ENCODE measurements around the gene KDM1B. TPM values are rescaled to one million over a fixed set of nuclear protein-coding genes. Genes with fewer than 3 reads are reported as not detected.

The KDM1B gene
- total RNA-seq, 1 experiment from 2014 or later, result 15.8 TPM

- CTCF ChIA-PET, result no interaction called here
Measured at GRCh38 chr6:18234564-18234963, 79.3 kb downstream of the KDM1B start.

GRCh38 chr6:18235524-18235923, 80.3 kb downstream of the KDM1B start:
- H3K4me3 ChIP-seq (ENCODE audit: low read depth, low read length, poor library complexity, severe bottlenecking), result no peak overlapping the region
- ChIA-PET POLR2A (ENCODE audit: low non-redundant PET) (no interaction called here), CTCF (no interaction called here)
- TF ChIP-seq, protein P1, sequence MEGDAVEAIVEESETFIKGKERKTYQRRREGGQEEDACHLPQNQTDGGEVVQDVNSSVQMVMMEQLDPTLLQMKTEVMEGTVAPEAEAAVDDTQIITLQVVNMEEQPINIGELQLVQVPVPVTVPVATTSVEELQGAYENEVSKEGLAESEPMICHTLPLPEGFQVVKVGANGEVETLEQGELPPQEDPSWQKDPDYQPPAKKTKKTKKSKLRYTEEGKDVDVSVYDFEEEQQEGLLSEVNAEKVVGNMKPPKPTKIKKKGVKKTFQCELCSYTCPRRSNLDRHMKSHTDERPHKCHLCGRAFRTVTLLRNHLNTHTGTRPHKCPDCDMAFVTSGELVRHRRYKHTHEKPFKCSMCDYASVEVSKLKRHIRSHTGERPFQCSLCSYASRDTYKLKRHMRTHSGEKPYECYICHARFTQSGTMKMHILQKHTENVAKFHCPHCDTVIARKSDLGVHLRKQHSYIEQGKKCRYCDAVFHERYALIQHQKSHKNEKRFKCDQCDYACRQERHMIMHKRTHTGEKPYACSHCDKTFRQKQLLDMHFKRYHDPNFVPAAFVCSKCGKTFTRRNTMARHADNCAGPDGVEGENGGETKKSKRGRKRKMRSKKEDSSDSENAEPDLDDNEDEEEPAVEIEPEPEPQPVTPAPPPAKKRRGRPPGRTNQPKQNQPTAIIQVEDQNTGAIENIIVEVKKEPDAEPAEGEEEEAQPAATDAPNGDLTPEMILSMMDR (conservative IDR thresholded peaks at IDR 0.05; ENCODE audit: low read depth, low read length), result no peak
- TF ChIP-seq EZH2 (IDR thresholded peaks at IDR 0.05; ENCODE audit: borderline replicate concordance, low read depth, low read length, poor library complexity, severe bottlenecking), result no peak
- H3K27ac ChIP-seq (ENCODE audit: low read depth, low read length, poor library complexity, severe bottlenecking), result no peak overlapping the region
- H3K9me3 ChIP-seq (ENCODE audit: low read depth, low read length, poor library complexity, severe bottlenecking), result no peaks in the 10 kb centered on the region
- no peaks in the 10 kb centered on the region for H3K4me1 ChIP-seq (ENCODE audit: insufficient read depth, low read length, poor library complexity, severe bottlenecking)
- intact Hi-C loops (cut with micrococcal nuclease; ENCODE audit: unreplicated experiment), result no loop called here
- DNase-seq (ENCODE audit: low spot score), result no peak
- peaks cover 74% of the 10 kb centered on the region for H3K36me3 ChIP-seq (ENCODE audit: insufficient read depth, low read length, poor library complexity, severe bottlenecking)
- no peaks in the 10 kb centered on the region for H3K27me3 ChIP-seq (replicated peaks; ENCODE audit: insufficient read depth, low read depth, low read length, poor library complexity)
- BruUV-seq (replicated peaks), result no TSS peak

More at GRCh38 chr6:18234564-18234963, 79.3 kb downstream of the KDM1B start:
- no peak for DNase-seq (ENCODE audit: low spot score)
- intact Hi-C loops (cut with micrococcal nuclease; ENCODE audit: unreplicated experiment), result no loop called here
- Histone ChIP-seq H3K4me3 (ENCODE audit: low read depth, low read length, poor library complexity, severe bottlenecking) (no peak overlapping the region), H3K36me3 (ENCODE audit: insufficient read depth, low read length, poor library complexity, severe bottlenecking) (peaks cover 68% of the 10 kb centered on the region), H3K27me3 (replicated peaks; ENCODE audit: insufficient read depth, low read depth, low read length, poor library complexity) (no peaks in the 10 kb centered on the region), H3K9me3 (ENCODE audit: low read depth, low read length, poor library complexity, severe bottlenecking) (no peaks in the 10 kb centered on the region), H3K4me1 (ENCODE audit: insufficient read depth, low read length, poor library complexity, severe bottlenecking) (no peaks in the 10 kb centered on the region), H3K27ac (ENCODE audit: low read depth, low read length, poor library complexity, severe bottlenecking) (no peak overlapping the region)
- TF ChIP-seq EZH2 (IDR thresholded peaks at IDR 0.05; ENCODE audit: borderline replicate concordance, low read depth, low read length, poor library complexity, severe bottlenecking), result no peak
- TF ChIP-seq, protein P1 (conservative IDR thresholded peaks at IDR 0.05; ENCODE audit: low read depth, low read length), result no peak
- BruUV-seq (replicated peaks), result TSS peak; percentile 3
- POLR2A ChIA-PET (ENCODE audit: low non-redundant PET), result no interaction called here

DNA sequence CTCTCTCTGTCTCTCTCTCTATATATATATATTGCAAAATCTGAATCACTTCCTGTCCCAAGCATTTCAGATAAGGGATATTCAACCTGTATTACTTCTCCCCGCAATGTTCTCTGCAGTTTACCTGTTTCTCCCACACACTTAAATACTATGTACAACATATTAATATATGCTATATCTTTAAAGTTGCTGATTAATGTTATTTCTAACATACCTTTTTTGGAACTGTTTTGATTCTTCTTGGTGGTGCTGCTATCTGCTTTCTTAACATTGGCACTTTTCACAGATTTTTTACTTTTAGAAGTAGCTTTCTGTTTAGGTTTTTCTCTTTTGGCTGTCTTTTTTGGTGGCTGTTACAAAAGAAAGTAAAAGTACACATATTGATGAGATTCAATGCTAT, 81.9 kb downstream of the KDM1B start:
- no TSS peak for BruUV-seq (replicated peaks)
- H3K36me3 ChIP-seq (ENCODE audit: insufficient read depth, low read length, poor library complexity, severe bottlenecking), result peaks cover 84% of the 10 kb centered on the region

More for the DNA sequence above, 81.9 kb downstream of the KDM1B start:
- Histone ChIP-seq H3K4me3 (ENCODE audit: low read depth, low read length, poor library complexity, severe bottlenecking) (no peak overlapping the region), H3K27me3 (replicated peaks; ENCODE audit: insufficient read depth, low read depth, low read length, poor library complexity) (no peaks in the 10 kb centered on the region), H3K9me3 (ENCODE audit: low read depth, low read length, poor library complexity, severe bottlenecking) (no peaks in the 10 kb centered on the region), H3K4me1 (ENCODE audit: insufficient read depth, low read length, poor library complexity, severe bottlenecking) (no peaks in the 10 kb centered on the region), H3K27ac (ENCODE audit: low read depth, low read length, poor library complexity, severe bottlenecking) (no peak overlapping the region)
- ChIA-PET POLR2A (ENCODE audit: low non-redundant PET) (no interaction called here), CTCF (no interaction called here)
- intact Hi-C loops (cut with micrococcal nuclease; ENCODE audit: unreplicated experiment), result no loop called here
- no peak for TF ChIP-seq EZH2 (IDR thresholded peaks at IDR 0.05; ENCODE audit: borderline replicate concordance, low read depth, low read length, poor library complexity, severe bottlenecking)
- TF ChIP-seq, protein P1 (conservative IDR thresholded peaks at IDR 0.05; ENCODE audit: low read depth, low read length), result no peak
- DNase-seq (ENCODE audit: low spot score), result no peak

All from A673 (cell line).